ENCODE data around the gene FEZ2. TPM values are rescaled to one million over a fixed set of nuclear protein-coding genes. Genes with fewer than 3 reads are reported as not detected.

Gene FEZ2
- total and polyA plus RNA-seq, 9 donors = 28.9 to 70.9 (median 41.3) TPM

DNA sequence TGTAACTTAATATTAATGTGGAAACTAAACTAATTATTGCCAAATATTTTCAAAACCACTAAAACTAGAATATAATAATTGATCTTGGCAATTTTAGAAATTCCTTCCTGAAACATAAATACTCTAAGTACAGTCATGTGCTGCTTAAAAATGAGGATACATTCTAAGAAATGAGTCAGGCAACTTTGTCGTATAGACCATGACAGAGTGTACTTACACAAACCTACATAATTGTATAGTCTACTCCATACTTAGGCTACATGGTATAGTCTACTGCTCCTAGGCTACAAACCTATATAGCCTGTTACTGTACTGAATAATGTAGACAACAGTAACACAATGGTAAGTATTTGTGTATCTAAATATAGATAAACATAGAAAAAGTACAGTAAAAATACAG lies 27.6 kb downstream of the FEZ2 start:
- Histone ChIP-seq H3K4me3 (no peak overlapping the region), H3K9me3 (no peaks in the 10 kb centered on the region), H3K27ac (peak overlapping the region in 1 of 2 donors; percentile 19), H3K27me3 (peaks cover 2% of the 10 kb centered on the region), H3K36me3 (no peaks in the 10 kb centered on the region), H3K4me1 (ENCODE audit: insufficient read depth) (peaks cover 6% of the 10 kb centered on the region)
- WGBS, 3 donors = 87 to 93% (median 91%) methylated on average over 1 of the region's 1 CpG
- no peak for DNase-seq
- TF ChIP-seq EP300 (IDR thresholded peaks at IDR 0.05) (no peak), POLR2A (IDR thresholded peaks at IDR 0.05) (no peak)
- TF ChIP-seq, protein P1, sequence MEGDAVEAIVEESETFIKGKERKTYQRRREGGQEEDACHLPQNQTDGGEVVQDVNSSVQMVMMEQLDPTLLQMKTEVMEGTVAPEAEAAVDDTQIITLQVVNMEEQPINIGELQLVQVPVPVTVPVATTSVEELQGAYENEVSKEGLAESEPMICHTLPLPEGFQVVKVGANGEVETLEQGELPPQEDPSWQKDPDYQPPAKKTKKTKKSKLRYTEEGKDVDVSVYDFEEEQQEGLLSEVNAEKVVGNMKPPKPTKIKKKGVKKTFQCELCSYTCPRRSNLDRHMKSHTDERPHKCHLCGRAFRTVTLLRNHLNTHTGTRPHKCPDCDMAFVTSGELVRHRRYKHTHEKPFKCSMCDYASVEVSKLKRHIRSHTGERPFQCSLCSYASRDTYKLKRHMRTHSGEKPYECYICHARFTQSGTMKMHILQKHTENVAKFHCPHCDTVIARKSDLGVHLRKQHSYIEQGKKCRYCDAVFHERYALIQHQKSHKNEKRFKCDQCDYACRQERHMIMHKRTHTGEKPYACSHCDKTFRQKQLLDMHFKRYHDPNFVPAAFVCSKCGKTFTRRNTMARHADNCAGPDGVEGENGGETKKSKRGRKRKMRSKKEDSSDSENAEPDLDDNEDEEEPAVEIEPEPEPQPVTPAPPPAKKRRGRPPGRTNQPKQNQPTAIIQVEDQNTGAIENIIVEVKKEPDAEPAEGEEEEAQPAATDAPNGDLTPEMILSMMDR (IDR thresholded peaks at IDR 0.05) = no peak
- intact Hi-C loops (cut with DNase I) = no loop called here

DNA sequence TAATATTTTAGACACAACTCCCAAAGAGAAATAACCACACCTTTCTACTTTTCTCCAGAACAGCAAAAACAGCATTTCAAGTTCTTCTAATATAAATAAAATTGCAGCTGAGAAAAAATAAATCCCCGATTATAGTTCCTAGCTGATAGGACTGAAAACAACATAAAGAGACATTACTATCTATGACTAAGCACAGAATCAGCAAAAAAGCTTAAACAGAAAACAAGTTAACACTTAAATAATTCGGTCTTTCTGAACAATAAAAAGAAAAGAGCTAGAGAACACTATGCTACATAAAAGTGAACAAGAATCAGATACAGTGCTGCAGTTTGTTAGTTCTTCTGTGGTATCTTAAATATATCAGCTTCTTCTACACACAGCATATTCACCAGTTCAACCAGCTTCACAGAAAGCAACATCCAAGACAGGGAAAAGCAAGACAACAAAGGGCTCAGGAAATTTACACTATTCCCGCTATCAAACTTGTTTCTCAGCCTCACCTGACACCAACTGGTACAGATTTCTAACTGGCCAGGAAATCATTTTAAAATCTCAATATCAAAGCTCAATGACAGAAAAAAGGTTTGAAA lies 28.6 kb downstream of the FEZ2 start:
- no peak overlapping the region for H3K4me3 ChIP-seq
- peaks cover 6% of the 10 kb centered on the region for H3K4me1 ChIP-seq (ENCODE audit: insufficient read depth)
- WGBS, 3 donors = 21 to 39% (median 29%) methylated on average over 3 of the region's 3 CpGs
- no peak for DNase-seq
- no peaks in the 10 kb centered on the region for H3K9me3 ChIP-seq
- TF ChIP-seq POLR2A (IDR thresholded peaks at IDR 0.05) (no peak), EP300 (IDR thresholded peaks at IDR 0.05) (no peak)
- TF ChIP-seq, protein P1 (IDR thresholded peaks at IDR 0.05) = no peak
- intact Hi-C loops (cut with DNase I) = no loop called here
- H3K36me3 ChIP-seq = no peaks in the 10 kb centered on the region
- peak overlapping the region in 1 of 2 donors; percentile 11 for H3K27ac ChIP-seq
- peaks cover 2% of the 10 kb centered on the region for H3K27me3 ChIP-seq

DNA sequence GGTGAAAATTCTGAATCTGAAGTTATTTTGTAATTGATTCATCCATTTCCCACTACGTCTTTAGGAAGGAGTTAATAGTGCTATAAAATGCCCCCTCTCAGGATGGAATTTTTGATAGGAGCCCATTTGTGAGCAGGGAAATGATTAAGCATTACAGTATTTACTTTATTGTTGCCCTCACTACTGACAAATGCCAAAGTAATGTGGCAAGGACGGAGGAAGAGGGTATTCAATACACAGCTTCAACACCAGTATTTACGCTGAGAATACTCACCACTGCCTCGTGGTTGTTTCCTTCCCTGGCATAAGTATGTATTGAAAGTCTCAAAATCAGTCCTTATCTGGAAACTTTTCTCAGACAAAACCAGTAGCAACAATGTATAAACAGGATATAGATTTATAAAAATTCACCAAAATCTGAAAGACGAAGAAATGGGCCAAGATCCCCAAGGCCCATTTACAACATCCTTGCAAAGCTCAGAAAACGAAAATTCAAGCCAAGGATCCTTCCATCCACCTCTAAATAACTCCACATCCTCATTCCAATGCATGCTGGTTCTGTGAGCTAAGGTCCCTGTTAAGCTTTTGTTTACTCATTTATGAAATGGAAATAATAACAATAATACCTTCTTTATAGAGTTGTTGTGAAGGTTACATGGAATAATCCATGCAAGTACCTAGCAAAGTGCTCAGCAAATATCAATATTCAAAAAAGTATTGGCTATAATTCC lies 29.3 kb downstream of the FEZ2 start:
- no peak for DNase-seq
- TF ChIP-seq POLR2A (IDR thresholded peaks at IDR 0.05) (no peak), EP300 (IDR thresholded peaks at IDR 0.05) (no peak)
- TF ChIP-seq, protein P1 (IDR thresholded peaks at IDR 0.05) = no peak
- Histone ChIP-seq H3K4me1 (ENCODE audit: insufficient read depth) (peaks cover 6% of the 10 kb centered on the region), H3K4me3 (no peak overlapping the region), H3K9me3 (no peaks in the 10 kb centered on the region), H3K36me3 (no peaks in the 10 kb centered on the region), H3K27ac (peak overlapping the region in 1 of 2 donors; percentile 54), H3K27me3 (peaks cover 2% of the 10 kb centered on the region)
- intact Hi-C loops (cut with DNase I) = no loop called here
- WGBS, 3 donors = 29 to 48% (median 37%) methylated on average over 6 of the region's 6 CpGs

DNA sequence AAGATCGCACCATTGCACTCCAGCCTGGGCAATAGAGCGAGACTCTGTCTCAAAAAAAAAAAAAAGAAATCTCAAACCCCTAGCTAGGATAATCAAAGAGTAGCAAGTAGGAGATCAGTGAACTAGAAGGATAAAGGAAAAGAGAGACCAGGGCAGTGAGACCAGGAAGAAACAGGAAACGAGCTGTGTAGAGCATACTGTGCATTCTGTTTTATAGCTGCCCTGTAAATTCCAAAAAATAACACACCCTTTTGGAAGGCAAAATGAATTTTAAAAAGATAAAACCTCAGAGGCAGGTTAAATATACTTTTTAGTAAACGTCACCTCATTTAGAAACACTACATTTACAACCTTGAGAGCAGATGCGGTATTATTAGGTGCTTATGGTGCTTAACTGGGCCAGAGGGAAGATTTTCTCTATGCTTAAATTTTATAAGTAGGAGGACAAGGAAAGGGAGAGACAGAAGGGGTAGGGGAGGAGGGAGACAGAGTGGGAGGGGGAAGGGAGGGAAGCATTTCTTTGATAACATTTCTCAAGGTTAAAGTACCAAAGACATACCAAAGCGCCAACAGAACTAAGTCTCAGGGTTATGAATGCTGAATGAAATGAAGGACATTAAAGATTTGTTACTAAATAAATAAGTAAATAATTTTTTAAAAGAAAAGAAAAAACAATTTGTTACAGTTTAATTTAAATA lies 30.1 kb downstream of the FEZ2 start:
- WGBS, 3 donors = 43 to 63% (median 48%) methylated on average over 6 of the region's 6 CpGs
- H3K36me3 ChIP-seq = no peaks in the 10 kb centered on the region
- TF ChIP-seq POLR2A (IDR thresholded peaks at IDR 0.05) (no peak), EP300 (IDR thresholded peaks at IDR 0.05) (no peak)
- TF ChIP-seq, protein P1 (IDR thresholded peaks at IDR 0.05) = no peak
- H3K27me3 ChIP-seq = peaks cover 2% of the 10 kb centered on the region
- peaks cover 9% of the 10 kb centered on the region for H3K4me1 ChIP-seq (ENCODE audit: insufficient read depth)
- H3K4me3 ChIP-seq = no peak overlapping the region
- H3K9me3 ChIP-seq = no peaks in the 10 kb centered on the region
- H3K27ac ChIP-seq = peak overlapping the region in 1 of 2 donors; percentile 54
- DNase-seq = no peak
- intact Hi-C loops (cut with DNase I) = no loop called here

Data from ovary (tissue), 9 donors.